PFSK-1 (cell line): ENCODE results near the gene DGCR8.

Experiments used
- FOXP2 ChIP-seq: optimal IDR thresholded peaks from 2 replicates; pipeline ENCODE3; 2011; ENCODE audit warnings: borderline replicate concordance, control low read depth, inconsistent platforms; ENCODE audit not compliant: insufficient read depth; ENCODE audit errors: extremely low read length, extremely low read depth
- POLR2AphosphoS5 ChIP-seq: IDR thresholded peaks from 2 replicates; pipeline ENCODE4 v1.6.1; 2012; ENCODE audit warnings: low read depth, mild to moderate bottlenecking, control low read depth, low read length, moderate library complexity
- REST ChIP-seq, 2 experiments: IDR thresholded peaks; 2 replicates each; pipeline versions ENCODE4 v1.6.1 to v1.8.0; 2011 to 2012; ENCODE audit warnings: low read depth in 2 of 2, low read length in 2 of 2, control low read depth in 1 of 2, inconsistent platforms in 1 of 2, mild to moderate bottlenecking in 1 of 2, moderate library complexity in 1 of 2; ENCODE audit not compliant: insufficient read depth in 1 of 2
- SIN3A ChIP-seq: IDR thresholded peaks from 2 replicates; pipeline ENCODE4 v1.6.1; 2012; ENCODE audit warnings: mild to moderate bottlenecking, low read length, moderate library complexity, borderline replicate concordance; ENCODE audit not compliant: insufficient read depth
- TAF1 ChIP-seq: IDR thresholded peaks from 2 replicates; pipeline ENCODE4 v1.6.1; 2012; ENCODE audit warnings: low read length, control low read depth, borderline replicate concordance; ENCODE audit not compliant: insufficient read depth

The DGCR8 gene

DNA sequence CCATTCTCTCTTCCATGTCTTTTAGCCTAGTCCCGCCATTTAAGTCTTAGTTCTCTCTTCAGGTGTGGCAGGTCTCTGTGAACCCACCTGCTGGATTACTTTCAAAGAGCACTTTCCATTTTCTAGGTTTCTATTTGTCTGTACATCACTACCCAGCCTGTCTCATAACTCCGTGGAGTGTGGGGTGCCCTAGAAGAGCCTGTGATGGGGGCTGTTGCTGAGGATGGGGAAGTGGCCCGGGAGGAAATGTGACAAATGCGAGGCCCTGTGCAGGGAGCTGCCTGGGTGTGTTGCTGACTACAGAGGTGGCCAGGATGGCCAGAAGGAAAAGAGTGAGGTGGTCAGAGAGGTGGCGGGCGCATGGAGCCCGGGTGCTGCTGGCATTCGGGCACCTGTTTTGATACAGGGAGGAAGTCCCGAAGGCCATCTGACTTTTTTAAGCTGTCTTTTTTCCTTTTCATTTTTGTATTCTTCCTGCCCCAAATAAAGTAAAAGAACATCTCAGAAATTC is 10.7 kb downstream of the DGCR8 start:
- no peak for TF ChIP-seq REST (IDR thresholded peaks at IDR 0.05; ENCODE audit: insufficient read depth in 1 of 2, low read depth in 2 of 2, low read length in 2 of 2)
- no peak for TF ChIP-seq FOXP2
- no peak for TF ChIP-seq TAF1
- no peak for TF ChIP-seq SIN3A
- no peak for TF ChIP-seq POLR2AphosphoS5

DNA sequence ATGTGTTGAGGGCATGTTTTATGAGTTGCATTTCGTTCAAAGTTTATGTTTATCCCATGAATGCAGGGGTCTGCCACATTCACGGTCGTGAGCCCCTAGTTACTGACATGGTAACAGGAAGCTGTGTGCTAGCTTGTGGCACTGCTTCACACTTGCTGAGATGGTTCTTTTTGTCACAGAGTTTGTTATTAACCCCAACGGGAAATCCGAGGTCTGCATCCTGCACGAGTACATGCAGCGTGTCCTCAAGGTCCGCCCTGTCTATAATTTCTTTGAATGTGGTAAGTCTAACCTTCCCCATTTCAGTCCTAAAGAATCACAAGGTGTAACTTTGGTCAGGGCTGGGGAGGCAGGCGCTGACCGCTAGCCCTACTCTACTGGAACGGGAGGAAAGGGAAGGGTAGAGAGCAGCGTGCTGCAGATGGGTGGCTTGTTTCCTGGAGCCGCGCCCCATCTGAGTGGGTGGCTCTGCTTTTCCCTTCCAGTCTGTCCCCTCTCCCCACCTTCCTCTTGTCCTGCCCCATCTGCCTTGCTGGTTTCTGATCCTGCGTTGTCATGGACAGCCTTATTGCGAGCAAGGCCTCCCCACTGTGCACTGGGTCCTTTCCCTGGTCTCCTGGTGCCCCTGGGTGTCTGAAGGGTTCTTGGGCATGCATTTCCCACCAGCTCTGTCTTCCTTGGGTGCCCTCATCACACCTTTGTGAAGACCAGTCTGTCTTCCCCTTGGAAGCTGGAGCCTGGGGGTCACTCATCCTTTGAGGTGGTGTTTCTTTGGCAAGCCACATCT is 11.8 kb downstream of the DGCR8 start:
- no peak for TF ChIP-seq SIN3A
- no peak for TF ChIP-seq POLR2AphosphoS5
- TF ChIP-seq REST (IDR thresholded peaks at IDR 0.05; ENCODE audit: insufficient read depth in 1 of 2, low read depth in 2 of 2, low read length in 2 of 2) = no peak
- no peak for TF ChIP-seq TAF1
- no peak for TF ChIP-seq FOXP2

DNA sequence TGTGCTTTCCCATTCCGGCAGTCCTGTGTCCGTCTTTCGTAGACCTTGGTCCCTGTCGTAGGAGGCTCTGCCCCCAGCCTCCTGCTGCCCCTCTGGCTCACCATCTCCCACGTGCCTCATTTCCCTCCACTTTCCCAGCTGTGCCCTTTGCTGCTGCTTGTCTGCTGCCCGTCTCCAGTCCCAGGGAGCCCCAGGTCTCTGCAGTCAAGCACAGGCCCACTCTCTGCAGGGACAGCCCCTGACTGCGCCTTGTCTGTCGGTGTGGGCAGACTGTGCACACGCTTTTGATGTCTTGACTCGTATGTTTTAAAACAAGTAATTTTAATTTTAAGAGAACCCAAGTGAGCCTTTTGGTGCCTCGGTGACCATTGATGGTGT is 12.4 kb downstream of the DGCR8 start:
- TF ChIP-seq POLR2AphosphoS5 = no peak
- no peak for TF ChIP-seq REST (IDR thresholded peaks at IDR 0.05; ENCODE audit: insufficient read depth in 1 of 2, low read depth in 2 of 2, low read length in 2 of 2)
- TF ChIP-seq SIN3A = no peak
- no peak for TF ChIP-seq TAF1
- TF ChIP-seq FOXP2 = no peak

- TF ChIP-seq POLR2AphosphoS5 (no peak), SIN3A (no peak), TAF1 (no peak), FOXP2 (no peak), REST (IDR thresholded peaks at IDR 0.05; ENCODE audit: insufficient read depth in 1 of 2, low read depth in 2 of 2, low read length in 2 of 2) (no peak)
These were observed 13.6 kb downstream of the DGCR8 start for GRCh38 chr22:20093418-20094196.
